Measurements from ENCODE around the gene SSBP1. TPM values are rescaled to one million over a fixed set of nuclear protein-coding genes. Genes with fewer than 3 reads are reported as not detected.

The SSBP1 gene
- total RNA-seq, 1 experiment from 2014 or later, result 174 TPM

DNA sequence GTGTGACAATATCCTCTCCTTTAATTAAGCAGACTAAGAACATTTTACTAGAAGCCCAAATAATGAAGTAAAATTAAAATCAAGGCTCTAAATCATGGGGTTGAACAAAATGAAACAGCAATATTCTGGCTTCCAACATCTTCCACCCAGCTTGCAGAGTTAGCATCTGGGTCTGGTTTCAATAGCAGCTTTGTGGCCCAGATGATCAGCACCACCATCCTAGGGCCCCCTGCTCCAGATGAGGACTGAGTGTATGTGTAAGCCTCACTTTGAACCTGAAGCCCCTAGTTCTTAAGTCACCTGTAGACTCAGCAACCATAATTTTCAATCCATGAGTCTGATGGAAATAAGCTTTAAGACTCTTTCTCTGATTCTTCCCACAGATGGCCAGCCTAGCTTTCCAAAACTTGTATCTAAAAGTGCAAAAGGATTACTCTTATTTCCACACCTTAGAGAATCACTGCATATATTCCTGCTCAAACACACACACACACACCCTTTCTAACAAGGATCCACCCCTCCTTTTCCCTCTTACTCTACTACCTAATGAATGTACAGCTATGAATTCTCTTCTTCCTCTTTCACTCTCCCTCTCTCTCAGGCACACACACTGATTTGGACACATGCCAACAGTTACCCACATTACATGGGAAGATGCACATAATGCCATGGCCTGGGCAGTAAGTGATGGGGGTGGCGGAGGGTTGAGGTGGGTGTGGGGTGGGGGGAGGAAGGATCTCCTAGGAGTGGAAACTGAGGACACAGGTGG is 39.7 kb upstream of the SSBP1 start:
- H3K27ac ChIP-seq (ENCODE audit: low read length), result no peak overlapping the region
- TF ChIP-seq SIN3A (IDR thresholded peaks at IDR 0.05; ENCODE audit: borderline replicate concordance, insufficient read depth, low read depth, low read length), result no peak
- TF ChIP-seq TCF7L2 (IDR thresholded peaks at IDR 0.05; ENCODE audit: low read depth, low read length), result no peak
- TF ChIP-seq REST (IDR thresholded peaks at IDR 0.05; ENCODE audit: insufficient read depth in 1 of 2, low read depth in 2 of 2, low read length in 1 of 2), result no peak
- no peak for TF ChIP-seq POLR2AphosphoS5 (IDR thresholded peaks at IDR 0.05; ENCODE audit: low read depth, low read length)
- TF ChIP-seq CTCF (IDR thresholded peaks at IDR 0.05), result no peak
- ChIA-PET POLR2A (interaction anchor here (0.6 kb wide), 1 partner anchor 204 kb away, joined by 3 read pairs; no protein-coding TSS in a partner anchor), CTCF (no interaction called here)
- DNase-seq (ENCODE audit: low read depth, low spot score), result no peak
- in situ Hi-C loops (cut with HindIII; ENCODE audit: low pct_unique_long_range_greater_than_20kb, low sequenced_read_pairs), result no loop called here
- no peaks in the 10 kb centered on the region for H3K9me3 ChIP-seq (ENCODE audit: control insufficient read depth, insufficient read depth, low read depth, low read length)
- H3K36me3 ChIP-seq (ENCODE audit: control insufficient read depth, insufficient read depth, low read length), result no peaks in the 10 kb centered on the region
- intact Hi-C loops (cut with micrococcal nuclease; ENCODE audit: unreplicated experiment), result no loop called here
- peaks cover 5% of the 10 kb centered on the region; the same call in 1 of the 2 replicates for H3K27me3 ChIP-seq (ENCODE audit: control insufficient read depth, insufficient read depth, low read length)
- H3K4me1 ChIP-seq (ENCODE audit: control insufficient read depth, insufficient read depth, low read length), result peaks cover 12% of the 10 kb centered on the region; the same call in 1 of the 2 replicates
- BruUV-seq (replicated peaks), result no TSS peak
- H3K4me3 ChIP-seq (ENCODE audit: low read depth in 2 of 2, low read length in 2 of 2), result no peak overlapping the region
- no peak for ATAC-seq

DNA sequence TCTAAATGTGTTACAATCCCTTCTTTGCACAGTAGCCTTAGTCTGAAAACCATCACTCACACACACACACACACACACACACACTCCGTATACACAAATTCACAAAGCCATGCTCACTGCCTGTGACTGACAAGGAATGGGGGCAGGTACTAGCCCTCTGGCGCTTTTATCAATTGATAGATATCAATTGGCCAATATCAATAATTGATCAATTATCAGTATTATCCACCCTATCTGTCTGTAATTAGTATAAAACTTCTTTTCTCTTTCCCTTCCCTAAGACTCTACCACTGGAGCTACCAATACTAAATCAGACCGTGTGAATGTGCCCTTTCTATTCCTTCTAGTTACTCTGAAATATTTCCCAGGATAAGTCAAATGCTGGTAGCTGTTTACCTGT is 38.3 kb upstream of the SSBP1 start:
- ChIA-PET POLR2A (no interaction called here), CTCF (no interaction called here)
- in situ Hi-C loops (cut with HindIII; ENCODE audit: low pct_unique_long_range_greater_than_20kb, low sequenced_read_pairs), result no loop called here
- H3K27ac ChIP-seq (ENCODE audit: low read length), result no peak overlapping the region
- no peaks in the 10 kb centered on the region for H3K9me3 ChIP-seq (ENCODE audit: control insufficient read depth, insufficient read depth, low read depth, low read length)
- no TSS peak for BruUV-seq (replicated peaks)
- no peak for ATAC-seq
- peaks cover 12% of the 10 kb centered on the region; the same call in 1 of the 2 replicates for H3K4me1 ChIP-seq (ENCODE audit: control insufficient read depth, insufficient read depth, low read length)
- DNase-seq (ENCODE audit: low read depth, low spot score), result no peak
- intact Hi-C loops (cut with micrococcal nuclease; ENCODE audit: unreplicated experiment), result no loop called here
- H3K4me3 ChIP-seq (ENCODE audit: low read depth in 2 of 2, low read length in 2 of 2), result no peak overlapping the region
- H3K27me3 ChIP-seq (ENCODE audit: control insufficient read depth, insufficient read depth, low read length), result peaks cover 10% of the 10 kb centered on the region
- H3K36me3 ChIP-seq (ENCODE audit: control insufficient read depth, insufficient read depth, low read length), result no peaks in the 10 kb centered on the region
- TF ChIP-seq POLR2AphosphoS5 (IDR thresholded peaks at IDR 0.05; ENCODE audit: low read depth, low read length), result no peak
- TF ChIP-seq TCF7L2 (IDR thresholded peaks at IDR 0.05; ENCODE audit: low read depth, low read length), result no peak
- no peak for TF ChIP-seq REST (IDR thresholded peaks at IDR 0.05; ENCODE audit: insufficient read depth in 1 of 2, low read depth in 2 of 2, low read length in 1 of 2)
- TF ChIP-seq CTCF (IDR thresholded peaks at IDR 0.05), result no peak
- TF ChIP-seq SIN3A (IDR thresholded peaks at IDR 0.05; ENCODE audit: borderline replicate concordance, insufficient read depth, low read depth, low read length), result no peak

Measured in Panc1 (cell line).